ENCODE results near the gene PLA2G3. TPM values are rescaled to one million over a fixed set of nuclear protein-coding genes. Genes with fewer than 3 reads are reported as not detected.

Gene PLA2G3
- polyA plus RNA-seq, 1 donor (not counting 4 experiments of a cell fraction or from before 2014, with no cell fraction given) = 0.38 TPM

DNA sequence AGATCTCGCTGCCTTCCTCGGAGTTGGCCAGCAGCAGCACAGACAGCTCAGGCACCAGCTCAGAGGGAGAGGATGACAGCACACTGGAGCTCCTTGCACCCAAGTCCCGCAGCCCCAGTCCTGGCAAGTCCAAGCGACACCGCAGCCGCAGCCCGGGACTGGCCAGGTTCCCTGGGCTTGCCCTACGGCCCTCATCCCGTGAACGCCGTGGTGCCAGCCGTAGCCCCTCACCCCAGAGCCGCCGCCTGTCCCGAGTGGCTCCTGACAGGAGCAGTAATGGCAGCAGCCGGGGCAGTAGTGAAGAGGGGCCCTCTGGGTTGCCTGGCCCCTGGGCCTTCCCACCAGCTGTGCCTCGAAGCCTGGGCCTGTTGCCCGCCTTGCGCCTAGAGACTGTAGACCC is 6.4 kb downstream of the PLA2G3 start:
- H3K36me3 ChIP-seq (ENCODE audit: control insufficient read depth in 2 of 2, extremely low read depth in 1 of 2, insufficient read depth in 2 of 2, low read length in 2 of 2) = no peaks in the 10 kb centered on the region
- H4K20me1 ChIP-seq (ENCODE audit: control insufficient read depth, extremely low read depth, insufficient read depth, low read length) = no peaks in the 10 kb centered on the region
- no peaks in the 10 kb centered on the region for H3K27me3 ChIP-seq (ENCODE audit: control insufficient read depth, extremely low read depth, insufficient read depth, low read length)
- H3K4me3 ChIP-seq (ENCODE audit: control insufficient read depth in 2 of 3, extremely low read depth in 1 of 3, insufficient read depth in 2 of 3, low read depth in 1 of 3, low read length in 3 of 3) = no peak overlapping the region
- no peak for TF ChIP-seq EZH2 (IDR thresholded peaks at IDR 0.05; ENCODE audit: low read length)
- TF ChIP-seq, protein P1, sequence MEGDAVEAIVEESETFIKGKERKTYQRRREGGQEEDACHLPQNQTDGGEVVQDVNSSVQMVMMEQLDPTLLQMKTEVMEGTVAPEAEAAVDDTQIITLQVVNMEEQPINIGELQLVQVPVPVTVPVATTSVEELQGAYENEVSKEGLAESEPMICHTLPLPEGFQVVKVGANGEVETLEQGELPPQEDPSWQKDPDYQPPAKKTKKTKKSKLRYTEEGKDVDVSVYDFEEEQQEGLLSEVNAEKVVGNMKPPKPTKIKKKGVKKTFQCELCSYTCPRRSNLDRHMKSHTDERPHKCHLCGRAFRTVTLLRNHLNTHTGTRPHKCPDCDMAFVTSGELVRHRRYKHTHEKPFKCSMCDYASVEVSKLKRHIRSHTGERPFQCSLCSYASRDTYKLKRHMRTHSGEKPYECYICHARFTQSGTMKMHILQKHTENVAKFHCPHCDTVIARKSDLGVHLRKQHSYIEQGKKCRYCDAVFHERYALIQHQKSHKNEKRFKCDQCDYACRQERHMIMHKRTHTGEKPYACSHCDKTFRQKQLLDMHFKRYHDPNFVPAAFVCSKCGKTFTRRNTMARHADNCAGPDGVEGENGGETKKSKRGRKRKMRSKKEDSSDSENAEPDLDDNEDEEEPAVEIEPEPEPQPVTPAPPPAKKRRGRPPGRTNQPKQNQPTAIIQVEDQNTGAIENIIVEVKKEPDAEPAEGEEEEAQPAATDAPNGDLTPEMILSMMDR (optimal IDR thresholded peaks at IDR 0.05 in 1 of 3, IDR thresholded peaks at IDR 0.05 in 1 of 3, conservative IDR thresholded peaks at IDR 0.05 in 1 of 3; ENCODE audit: extremely low read depth in 1 of 3, insufficient read depth in 2 of 3, low read length in 3 of 3) = no peak
- no peak for FAIRE-seq
- H2AFZ ChIP-seq (ENCODE audit: control insufficient read depth, low read length) = no peak overlapping the region
- H3K4me1 ChIP-seq (ENCODE audit: control insufficient read depth, extremely low read depth, insufficient read depth, low read length) = no peaks in the 10 kb centered on the region
- DNase-seq (ENCODE audit: low read depth, low spot score) = no peak
- no peak overlapping the region for H3K4me2 ChIP-seq (ENCODE audit: control insufficient read depth, extremely low read depth, insufficient read depth, low read depth, low read length)
- no peak overlapping the region for H3K27ac ChIP-seq (ENCODE audit: control insufficient read depth, insufficient read depth, low read length)
- no peaks in the 10 kb centered on the region for H3K79me2 ChIP-seq (ENCODE audit: control insufficient read depth, insufficient read depth, low read length)
- H3K9me1 ChIP-seq (ENCODE audit: control insufficient read depth, extremely low read depth, insufficient read depth, low read length) = no peaks in the 10 kb centered on the region
- dilution Hi-C loops (cut with MboI; ENCODE audit: extremely low pct_ligation_motif_present, low sequenced_read_pairs) = no loop called here
- no peaks in the 10 kb centered on the region for H3K9me3 ChIP-seq (ENCODE audit: control insufficient read depth, low read depth, low read length)
- H3K9ac ChIP-seq (ENCODE audit: control insufficient read depth, extremely low read depth, insufficient read depth, low read length) = no peak overlapping the region

DNA sequence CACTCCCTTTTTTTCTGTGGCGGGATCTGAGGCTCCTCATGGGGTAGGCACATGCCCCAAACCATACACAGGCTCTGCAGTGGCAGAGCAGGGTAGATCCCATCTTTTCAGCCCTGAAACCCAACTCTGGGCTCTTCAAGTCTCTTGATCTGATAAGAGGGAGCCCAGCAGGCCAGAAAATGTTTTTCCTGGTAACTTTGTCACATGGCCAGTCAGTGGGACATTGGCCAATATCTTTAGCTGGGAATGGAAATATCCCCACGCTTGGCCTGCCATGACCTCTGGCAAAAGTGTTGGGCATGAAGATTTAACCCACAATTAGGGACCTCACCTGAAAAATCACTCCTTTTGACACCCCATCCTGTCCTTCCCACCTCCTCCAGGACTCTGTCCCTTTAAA is 9.4 kb downstream of the PLA2G3 start:
- Histone ChIP-seq H3K4me3 (ENCODE audit: control insufficient read depth in 2 of 3, extremely low read depth in 1 of 3, insufficient read depth in 2 of 3, low read depth in 1 of 3, low read length in 3 of 3) (no peak overlapping the region), H3K27ac (ENCODE audit: control insufficient read depth, insufficient read depth, low read length) (no peak overlapping the region), H3K27me3 (ENCODE audit: control insufficient read depth, extremely low read depth, insufficient read depth, low read length) (no peaks in the 10 kb centered on the region), H4K20me1 (ENCODE audit: control insufficient read depth, extremely low read depth, insufficient read depth, low read length) (no peaks in the 10 kb centered on the region), H3K79me2 (ENCODE audit: control insufficient read depth, insufficient read depth, low read length) (no peaks in the 10 kb centered on the region), H3K4me1 (ENCODE audit: control insufficient read depth, extremely low read depth, insufficient read depth, low read length) (no peaks in the 10 kb centered on the region), H2AFZ (ENCODE audit: control insufficient read depth, low read length) (no peak overlapping the region), H3K4me2 (ENCODE audit: control insufficient read depth, extremely low read depth, insufficient read depth, low read depth, low read length) (no peak overlapping the region), H3K9me3 (ENCODE audit: control insufficient read depth, low read depth, low read length) (no peaks in the 10 kb centered on the region), H3K9me1 (ENCODE audit: control insufficient read depth, extremely low read depth, insufficient read depth, low read length) (no peaks in the 10 kb centered on the region), H3K9ac (ENCODE audit: control insufficient read depth, extremely low read depth, insufficient read depth, low read length) (no peak overlapping the region), H3K36me3 (ENCODE audit: control insufficient read depth in 2 of 2, extremely low read depth in 1 of 2, insufficient read depth in 2 of 2, low read length in 2 of 2) (no peaks in the 10 kb centered on the region)
- dilution Hi-C loops (cut with MboI; ENCODE audit: extremely low pct_ligation_motif_present, low sequenced_read_pairs) = no loop called here
- no peak for DNase-seq (ENCODE audit: low read depth, low spot score)
- no peak for FAIRE-seq
- TF ChIP-seq EZH2 (IDR thresholded peaks at IDR 0.05; ENCODE audit: low read length) = no peak
- TF ChIP-seq, protein P1 (optimal IDR thresholded peaks at IDR 0.05 in 1 of 3, IDR thresholded peaks at IDR 0.05 in 1 of 3, conservative IDR thresholded peaks at IDR 0.05 in 1 of 3; ENCODE audit: extremely low read depth in 1 of 3, insufficient read depth in 2 of 3, low read length in 3 of 3) = no peak
